Right lobe of liver (tissue), 6 donors: ENCODE data around the gene BRD3OS. TPM values are rescaled to one million over a fixed set of nuclear protein-coding genes. Genes with fewer than 3 reads are reported as not detected.
A peak's percentile ranks its signal among the peaks of the same experiment; 100 is the strongest.

Experiments used
- ATAC-seq, 4 donors: fragments of 200-7000 bp; cut with Tn5 transposase; one replicate each; pipeline ENCODE4 v1.9.1; 2020; ENCODE audit warnings: mild to moderate bottlenecking in 4 of 4, moderate library complexity in 4 of 4
- DNase-seq, 3 donors: peaks; one replicate each; pipeline ENCODE4 v3.0.0-alpha.2; 2020
- H3K27ac ChIP-seq, 3 donors: fragments of 200-600 bp; one replicate each; pipeline ENCODE4 v1.8.0; 2022
- H3K27me3 ChIP-seq, 2 donors: fragments of 200-600 bp; one replicate each; pipeline ENCODE4 v1.8.0; 2022
- H3K36me3 ChIP-seq, 4 donors: fragments of 200-600 bp; sonication (generic) in 1 of 4; one replicate each; pipeline versions ENCODE4 v1.5.1 to v1.8.0; 2017 to 2022; ENCODE audit warnings: control low read depth in 1 of 4
- H3K4me1 ChIP-seq, 4 donors: fragments of 200-600 bp; sonication (generic) in 1 of 4; one replicate each; pipeline versions ENCODE4 v1.5.1 to v1.8.0; 2017 to 2022; ENCODE audit warnings: control low read depth in 1 of 4
- H3K4me3 ChIP-seq, 3 donors: fragments of 200-600 bp; one replicate each; pipeline ENCODE4 v1.8.0; 2022
- H3K9me3 ChIP-seq, 4 donors: fragments of 200-600 bp; sonication (generic) in 1 of 4; one replicate each; pipeline versions ENCODE4 v1.5.1 to v1.8.0; 2017 to 2022; ENCODE audit warnings: control low read depth in 1 of 4
- CTCF ChIP-seq, 4 donors: fragments of 200-600 bp in 3 of 4; fragments of 450-650 bp in 1 of 4; IDR thresholded peaks; one replicate each; pipeline versions ENCODE4 v1.5.1 to v1.8.0; 2016 to 2022; ENCODE audit warnings: antibody characterized with exemption in 4 of 4, mild to moderate bottlenecking in 2 of 4
- POLR2A ChIP-seq: fragments of 450-650 bp; IDR thresholded peaks from one replicate; pipeline ENCODE4 v1.6.1; 2017; ENCODE audit warnings: antibody characterized with exemption, mild to moderate bottlenecking
- whole genome bisulfite sequencing: methylation state at CpG from one replicate; pipeline ENCODE4 v1.1.6; 2018; ENCODE audit warnings: low coverage, low lambda C conversion rate; ENCODE audit not compliant: insufficient coverage; ENCODE audit errors: missing lambda C conversion rate; 5-methylcytosine and 5-hydroxymethylcytosine counted together
- intact Hi-C, 2 donors: fragments of 100-400 bp; cut with DNase I; formaldehyde crosslinking; loops; one replicate each; pipeline versions ENCODE4 v1.11.2 to v1.14.1; 2022
- total RNA-seq, 6 experiments: library from RNA; depleted of rRNA in 2 of 6; stranded (reverse); fragments of >200 nt in 2 of 6; fragmentation: NEBNext Ultra II Directional in 3 of 6; extraction: Animal tissue kit (Norgen Biotek cat#: 25700) in 3 of 6; gene quantifications; one replicate each; pipeline versions ENCODE4 v1.1.0 to v1.2.4, GENCODE V29; 2016 to 2023
- donor health status: DM: no; HTN: yes; CAD: no.
- donor health status: DM: no; HTN: no; CAD: no.
- donor health status: DM: no; HTN: no; CAD: no.
- donor health status: DM: no; HTN: yes; CAD: no.
- donor health status: DM: no; HTN: yes; CAD: no.

The BRD3OS gene
- total RNA-seq, 6 experiments from 2014 or later: 3.2 to 8.1 (median 5.9) TPM

DNA sequence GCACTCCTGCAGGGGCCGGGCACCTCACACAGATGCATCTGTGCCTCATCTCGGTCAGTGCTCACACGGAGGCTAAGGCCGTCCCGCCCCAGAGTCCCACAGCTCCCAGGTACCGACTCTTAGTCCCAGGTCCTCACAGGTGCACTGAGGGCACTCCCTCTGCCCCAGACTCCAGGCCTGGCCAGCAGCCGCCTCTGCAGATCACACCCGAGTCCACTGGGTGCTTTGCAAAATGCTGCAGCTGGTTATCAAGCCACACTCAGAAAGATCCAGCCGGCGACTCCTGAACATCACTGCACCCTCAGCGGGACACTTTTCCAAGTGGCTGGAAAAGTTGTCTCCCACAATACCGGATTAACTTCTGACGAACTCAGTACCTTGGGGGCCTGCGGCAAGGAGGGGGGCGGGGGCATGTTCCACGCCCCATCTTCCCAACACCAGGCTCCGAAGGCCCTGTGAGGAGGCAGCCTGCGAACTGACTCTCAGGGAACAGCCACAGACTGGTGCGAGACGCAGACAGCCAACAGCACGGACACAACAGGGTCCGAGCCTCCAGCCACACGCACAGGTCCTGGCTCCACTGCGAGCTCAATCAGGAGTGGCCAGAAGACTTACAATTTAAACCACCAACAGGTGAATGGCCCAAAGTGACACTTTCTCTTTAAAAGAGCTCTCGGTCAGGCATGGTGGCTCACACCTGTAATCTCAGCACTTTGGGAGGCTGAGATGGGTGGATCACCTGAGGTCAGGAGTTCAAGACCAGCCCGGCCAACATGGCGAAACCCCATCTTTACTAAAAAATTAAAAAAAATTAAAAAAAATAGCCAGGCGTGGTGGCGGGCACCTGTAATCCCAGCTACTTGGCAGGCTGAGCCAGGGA, 38.5 kb downstream of the BRD3OS start:
- no peaks in the 10 kb centered on the region for H3K27me3 ChIP-seq
- DNase-seq: peak in 2 of 3 donors; percentile 40 to 43
- no peaks in the 10 kb centered on the region for H3K9me3 ChIP-seq
- H3K4me1 ChIP-seq: peaks cover 0 to 22% (median 5%) of the 10 kb centered on the region in 4 donors
- no peak overlapping the region for H3K4me3 ChIP-seq
- H3K27ac ChIP-seq: no peak overlapping the region
- H3K36me3 ChIP-seq: no peaks in the 10 kb centered on the region
- TF ChIP-seq CTCF (IDR thresholded peaks at IDR 0.05) (no peak), POLR2A (no peak)
- no peak for ATAC-seq
- intact Hi-C loops: no loop called here
- WGBS: 95% methylated on average over 4 of the region's 29 CpGs

- TF ChIP-seq CTCF (IDR thresholded peaks at IDR 0.05): no peak
- no peak for TF ChIP-seq POLR2A
- no peaks in the 10 kb centered on the region for H3K27me3 ChIP-seq
- H3K36me3 ChIP-seq: no peaks in the 10 kb centered on the region
- H3K9me3 ChIP-seq: no peaks in the 10 kb centered on the region
- DNase-seq (no peak), ATAC-seq (no peak)
- peaks cover 0 to 18% (median 0%) of the 10 kb centered on the region in 4 donors for H3K4me1 ChIP-seq
- 80% methylated on average over 1 of the region's 7 CpGs for WGBS
- no peak overlapping the region for H3K27ac ChIP-seq
- no peak overlapping the region for H3K4me3 ChIP-seq
- intact Hi-C loops: no loop called here
Measured at GRCh38 chr9:134064711-134065110, 39.4 kb downstream of the BRD3OS start.

- DNase-seq: peak; percentile 56 to 66 (median 59)
- Histone ChIP-seq H3K27me3 (no peaks in the 10 kb centered on the region), H3K27ac (peak overlapping the region; percentile 36 to 58 (median 47)), H3K36me3 (no peaks in the 10 kb centered on the region), H3K9me3 (no peaks in the 10 kb centered on the region), H3K4me3 (peak overlapping the region; percentile 58 to 95 (median 62)), H3K4me1 (peaks cover 0 to 18% (median 0%) of the 10 kb centered on the region in 4 donors)
- intact Hi-C loops: no loop called here
- TF ChIP-seq POLR2A (peak; percentile 32), CTCF (IDR thresholded peaks at IDR 0.05) (no peak)
- WGBS: under 1% methylated on average over 20 of the region's 28 CpGs
- peak; percentile 20 to 49 (median 39) for ATAC-seq
Measured at GRCh38 chr9:134065612-134066419, 40.5 kb downstream of the BRD3OS start.

GRCh38 chr9:134066526-134066912, 41.2 kb downstream of the BRD3OS start:
- ATAC-seq (no peak), DNase-seq (no peak)
- Histone ChIP-seq H3K9me3 (no peaks in the 10 kb centered on the region), H3K36me3 (no peaks in the 10 kb centered on the region), H3K4me1 (peaks cover 0 to 18% (median 0%) of the 10 kb centered on the region in 4 donors), H3K27ac (peak overlapping the region; percentile 36 to 58 (median 47)), H3K4me3 (peak overlapping the region; percentile 58 to 95 (median 62)), H3K27me3 (no peaks in the 10 kb centered on the region)
- intact Hi-C loops: no loop called here
- no peak for TF ChIP-seq CTCF (IDR thresholded peaks at IDR 0.05)
- TF ChIP-seq POLR2A: no peak
- WGBS: 0% methylated on average over 9 of the region's 9 CpGs
